NCI-H748 treated with DMSO at 0.1 percent for 48 hours (cell line): ENCODE measurements around the gene LRRTM3.

Experiments
- DNase-seq: peaks from one replicate; lab custom pipeline; 2025; lab: John Stamatoyannopoulos, UW

Gene LRRTM3

GRCh38 chr10:67022099-67022498, 96.3 kb downstream of the LRRTM3 start:
- no peak for DNase-seq

GRCh38 chr10:67033878-67034277, 108.0 kb downstream of the LRRTM3 start:
- DNase-seq = no peak

GRCh38 chr10:67036808-67037207, 111.0 kb downstream of the LRRTM3 start:
- no peak for DNase-seq

GRCh38 chr10:67043041-67043440, 117.2 kb downstream of the LRRTM3 start:
- DNase-seq = no peak

DNA sequence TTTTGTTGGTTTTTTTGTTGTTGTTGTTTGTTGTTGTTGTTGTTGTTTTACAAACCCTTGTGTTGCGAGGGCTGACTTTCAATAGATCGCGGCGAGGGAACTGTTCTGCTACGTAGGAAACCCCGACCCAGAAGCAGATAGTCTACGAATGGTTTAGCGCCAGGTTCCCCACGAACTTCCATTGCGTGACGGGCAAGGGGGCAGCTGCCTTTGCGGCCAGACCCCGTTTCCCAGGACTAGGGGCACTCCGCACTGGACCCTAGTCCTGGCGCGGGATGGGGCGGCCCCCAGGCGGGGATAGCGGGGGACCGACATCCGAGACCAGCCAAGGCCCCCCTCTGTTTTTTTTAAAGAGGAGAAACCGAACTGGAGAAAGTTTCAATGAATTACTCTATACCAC, 119.6 kb downstream of the LRRTM3 start:
- no peak for DNase-seq

GRCh38 chr10:67046507-67046906, 120.7 kb downstream of the LRRTM3 start:
- DNase-seq = no peak

- DNase-seq = no peak
Observed at GRCh38 chr10:67049988-67050387, 124.2 kb downstream of the LRRTM3 start.

GRCh38 chr10:67050415-67050814, 124.6 kb downstream of the LRRTM3 start:
- DNase-seq = no peak

DNA sequence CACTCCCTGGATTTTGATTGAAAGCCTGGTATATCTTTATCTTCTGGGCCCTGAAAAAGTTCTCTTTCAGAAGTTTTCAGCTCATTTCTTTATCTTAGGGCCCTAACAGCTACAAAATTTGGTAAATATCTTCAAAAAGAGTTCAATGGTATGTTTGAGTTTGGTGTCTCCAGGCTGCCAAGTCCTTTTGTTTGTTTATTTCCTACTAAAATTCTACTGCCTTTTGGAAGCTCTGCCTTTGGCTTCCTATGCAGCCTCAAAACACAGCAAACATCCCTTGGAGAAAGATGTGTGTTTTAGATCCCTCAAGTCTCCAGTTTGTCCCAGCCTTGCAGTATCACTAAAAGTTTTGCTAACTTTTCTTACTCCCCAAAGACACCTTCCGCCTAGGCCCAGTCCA, 146.8 kb downstream of the LRRTM3 start:
- DNase-seq = no peak

- no peak for DNase-seq
Observed at GRCh38 chr10:67075491-67075971, 149.7 kb downstream of the LRRTM3 start.

DNA sequence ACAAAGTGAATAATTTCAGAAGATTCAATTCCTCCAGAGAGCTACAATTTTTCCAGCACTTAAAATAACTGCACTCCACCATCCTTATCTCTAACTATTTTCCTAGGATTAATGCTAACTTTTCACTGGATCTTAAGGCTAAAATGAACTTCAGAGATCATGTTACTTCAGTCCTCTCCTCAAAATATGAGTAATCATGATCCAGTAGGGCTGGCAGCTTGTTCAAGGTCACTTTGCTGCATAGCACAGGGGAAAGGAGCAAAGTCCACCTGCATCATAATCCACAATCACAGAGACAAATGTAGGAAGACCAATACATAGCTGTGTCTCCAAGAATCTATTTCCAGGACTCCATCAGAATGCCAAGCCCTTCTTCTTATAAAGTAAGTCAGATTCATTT, 150.3 kb downstream of the LRRTM3 start:
- no peak for DNase-seq

DNA sequence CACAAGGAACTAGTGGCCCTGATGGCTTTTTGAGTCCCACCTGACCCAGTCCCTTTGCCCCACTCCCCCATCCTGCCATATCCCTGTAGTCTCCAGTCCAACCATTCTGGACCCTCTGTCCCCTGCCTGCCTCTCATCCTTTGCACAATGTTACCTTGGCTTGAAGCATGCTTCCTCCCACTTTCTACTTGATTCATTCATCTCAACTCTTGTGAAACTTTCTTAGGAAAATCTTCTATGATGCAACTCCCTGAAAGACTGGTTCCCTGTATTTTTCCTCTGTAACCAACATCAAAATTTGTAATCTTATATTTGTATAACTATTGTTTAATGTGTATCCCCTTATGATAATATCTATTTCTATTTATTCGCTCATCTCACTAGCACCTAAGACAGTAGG, 151.5 kb downstream of the LRRTM3 start:
- DNase-seq = no peak

- no peak for DNase-seq
Observed at GRCh38 chr10:67079126-67079525, 153.3 kb downstream of the LRRTM3 start.

DNA sequence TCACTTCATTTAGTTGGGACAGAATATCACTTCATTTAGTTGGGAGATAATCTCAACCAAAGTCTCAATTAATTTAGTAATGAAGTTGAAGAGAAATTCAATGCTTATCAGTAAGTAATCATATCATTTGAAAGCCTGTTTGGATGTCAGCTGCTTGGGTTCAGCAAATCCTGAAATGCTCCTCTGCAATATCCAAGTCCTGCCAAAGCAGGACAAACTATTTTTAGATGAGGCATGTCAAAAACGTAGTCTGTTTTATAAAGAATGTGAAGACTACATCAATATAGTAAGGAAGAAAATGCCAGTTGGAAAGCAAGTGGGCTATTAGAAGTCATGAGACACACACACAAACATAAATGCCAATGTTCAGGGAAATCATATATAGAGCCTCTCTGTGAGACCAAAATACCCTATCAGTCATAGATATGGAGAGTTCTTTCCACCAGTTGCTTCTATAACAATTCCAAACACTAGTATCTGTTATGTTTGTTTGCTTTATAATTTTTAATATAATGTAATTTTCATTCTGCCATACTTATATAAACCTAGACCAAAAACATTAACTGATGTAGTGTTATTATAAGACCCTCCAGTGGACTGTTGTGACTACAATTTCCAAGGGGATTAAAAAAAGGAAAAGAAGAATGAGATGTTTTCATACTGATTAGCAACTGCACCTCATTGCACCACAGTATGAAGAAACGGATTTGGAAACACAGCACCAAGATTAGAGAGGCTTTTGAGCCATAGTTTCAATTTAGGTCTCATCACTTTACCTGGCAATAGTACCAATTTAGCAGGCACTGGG, 160.7 kb downstream of the LRRTM3 start:
- DNase-seq = no peak

GRCh38 chr10:67087135-67087425, 161.2 kb downstream of the LRRTM3 start:
- no peak for DNase-seq

DNA sequence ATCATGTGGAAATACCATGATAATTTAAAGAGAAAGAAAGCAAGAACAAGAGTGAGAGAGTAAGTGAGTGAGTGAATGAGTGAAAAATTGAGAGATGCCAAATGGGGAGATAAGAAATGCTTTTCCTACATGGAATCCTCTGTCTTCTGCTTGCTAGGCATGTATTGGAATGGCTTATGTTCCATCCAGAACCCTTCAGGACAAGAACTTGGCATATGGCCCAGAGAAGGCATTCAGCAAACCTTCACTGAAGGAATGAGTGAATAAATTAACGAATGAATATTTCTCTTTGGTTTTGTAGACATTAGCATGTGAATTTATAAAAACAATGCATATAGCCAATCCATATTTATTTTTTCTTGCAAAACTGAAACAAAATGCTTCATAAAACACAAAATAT, 162.2 kb downstream of the LRRTM3 start:
- no peak for DNase-seq

GRCh38 chr10:67095531-67095930, 169.7 kb downstream of the LRRTM3 start:
- DNase-seq = no peak

DNA sequence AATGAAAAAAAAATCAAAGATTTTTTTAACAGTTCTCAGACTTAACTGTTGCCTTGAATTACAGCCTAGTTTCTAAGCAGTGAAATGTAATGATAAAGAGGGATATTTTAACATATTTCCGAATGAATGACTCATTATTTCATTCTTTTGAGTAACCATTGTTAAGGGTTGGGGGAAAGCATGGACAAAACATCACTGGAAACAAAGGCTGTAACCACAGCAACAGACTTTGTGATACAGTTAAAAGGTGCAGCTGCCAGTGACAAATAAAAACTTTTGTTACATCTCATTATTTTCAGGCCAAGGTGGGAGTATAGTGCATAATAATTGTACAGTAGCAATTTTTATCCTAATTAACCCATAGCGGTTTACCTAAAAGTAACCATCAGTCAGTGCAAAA, 172.6 kb downstream of the LRRTM3 start:
- peak; percentile 63 for DNase-seq

DNA sequence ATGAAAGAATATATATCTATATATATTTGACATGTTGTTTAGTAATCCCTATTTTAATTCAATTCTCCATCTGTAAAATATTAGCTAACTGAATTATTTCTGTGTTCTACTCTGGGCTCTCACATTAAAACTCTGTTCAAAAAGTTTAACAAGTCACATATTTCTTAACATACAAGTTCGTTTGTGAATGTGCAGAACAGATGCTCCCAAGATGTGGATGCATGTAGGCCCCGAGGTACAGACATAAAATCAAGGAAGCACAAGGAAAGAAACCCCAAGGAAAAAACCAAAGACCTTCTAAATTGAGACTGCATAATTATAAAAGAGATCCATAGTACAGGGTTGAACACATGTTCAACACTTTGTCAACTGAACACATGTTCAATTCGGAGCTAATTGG, 175.1 kb downstream of the LRRTM3 start:
- no peak for DNase-seq

DNA sequence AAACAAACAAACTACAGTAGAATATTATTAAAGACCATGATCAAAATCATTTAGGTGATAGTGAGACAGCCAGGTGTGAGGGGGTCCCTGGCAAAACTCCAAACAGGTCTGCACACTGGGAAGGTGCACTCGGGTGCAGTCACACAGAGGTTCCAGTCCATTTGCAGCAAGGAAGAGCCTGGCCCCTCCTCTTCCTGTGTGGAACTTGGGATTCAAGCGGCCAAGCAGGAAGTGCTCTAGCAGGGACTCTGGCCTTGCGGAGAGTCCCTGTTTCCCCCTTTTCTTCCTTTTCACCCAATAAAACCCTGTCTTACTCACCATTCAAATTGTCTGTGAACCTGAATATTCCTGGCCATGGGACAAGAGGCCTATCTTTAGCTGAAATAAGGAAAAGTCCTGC, 181.8 kb downstream of the LRRTM3 start:
- no peak for DNase-seq

GRCh38 chr10:67110286-67110685, 184.4 kb downstream of the LRRTM3 start:
- peak; percentile 54 for DNase-seq

- DNase-seq = no peak
Observed at GRCh38 chr10:67112765-67113164, 186.9 kb downstream of the LRRTM3 start.

DNA sequence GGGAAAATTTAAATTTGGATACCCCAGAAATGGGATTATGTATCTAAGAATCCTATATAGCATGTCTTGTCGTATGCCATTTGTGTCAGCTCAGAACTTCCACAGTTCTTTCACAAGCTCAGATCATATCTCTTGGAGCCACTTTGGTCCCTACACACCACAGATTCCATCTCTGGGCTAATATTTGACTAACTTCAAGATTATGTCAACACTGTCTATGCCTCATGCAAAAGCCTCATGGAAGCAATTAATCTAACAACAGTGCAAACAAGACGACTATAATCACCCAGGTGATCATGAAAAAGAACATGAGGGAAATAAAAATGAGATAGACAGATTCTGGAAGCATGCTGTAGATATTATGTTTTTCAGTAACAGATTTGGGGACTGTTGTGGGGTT, 189.1 kb downstream of the LRRTM3 start:
- peak; percentile 80 for DNase-seq

DNA sequence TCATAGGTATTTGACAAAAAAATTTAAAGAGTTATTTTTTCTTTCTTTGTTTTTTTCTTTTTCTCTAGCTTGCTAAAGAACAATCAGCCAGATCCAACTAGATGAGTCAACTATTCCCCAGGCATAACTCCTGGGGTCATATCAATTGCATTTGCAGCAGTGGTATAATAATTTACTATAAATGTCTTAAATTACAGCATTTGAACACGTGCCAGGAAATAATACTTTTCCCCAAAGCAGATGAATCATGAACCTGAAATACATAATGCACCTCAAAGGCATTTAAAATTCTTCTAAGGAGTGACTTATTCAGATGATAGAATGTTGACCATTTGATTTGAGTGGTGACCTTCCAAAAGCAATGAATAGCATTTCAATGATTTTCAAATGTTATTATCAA, 190.1 kb downstream of the LRRTM3 start:
- peak; percentile 16 for DNase-seq
